NCI-H1105 (cell line): ENCODE data around the gene TNFRSF1A.

ENCODE experiments used
- DNase-seq: peaks from one replicate; lab custom pipeline; 2025; lab: John Stamatoyannopoulos, UW

The TNFRSF1A gene

GRCh38 chr12:6374028-6374785 lies 32.3 kb upstream of the TNFRSF1A start:
- DNase-seq = no peak

GRCh38 chr12:6373022-6373787 lies 31.3 kb upstream of the TNFRSF1A start:
- DNase-seq = peak; percentile 90

DNA sequence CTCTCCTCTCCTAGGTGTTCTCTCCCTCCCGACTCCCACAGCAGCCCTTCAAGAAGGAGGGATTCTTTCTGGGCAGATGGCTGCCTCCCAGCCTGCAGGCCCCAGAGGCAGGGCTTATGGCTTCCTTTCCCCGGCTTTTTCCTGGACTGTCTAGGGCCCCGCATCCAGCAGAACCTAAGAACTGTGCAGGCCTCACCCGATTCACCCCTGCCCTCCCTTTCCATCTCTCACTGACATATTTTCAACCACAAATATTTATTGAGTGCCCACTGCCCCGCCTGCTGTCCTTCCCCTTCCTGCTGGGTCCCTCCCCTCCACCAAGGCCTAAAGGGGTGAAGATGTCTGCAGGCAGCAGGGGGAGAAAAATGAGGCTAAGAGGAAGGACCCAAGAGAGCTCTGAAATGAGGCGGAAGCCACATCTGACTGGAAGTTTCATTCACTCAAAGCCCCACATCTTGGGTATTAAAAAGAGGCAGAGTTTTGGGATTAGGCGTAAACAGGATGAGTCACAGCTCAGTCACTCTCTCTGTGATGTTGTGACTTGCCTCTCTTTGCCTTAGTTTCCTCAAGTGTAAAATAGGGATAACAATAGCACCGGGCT lies 30.6 kb upstream of the TNFRSF1A start:
- DNase-seq = peak; percentile 80

- peak; percentile 92 for DNase-seq
Observed at GRCh38 chr12:6370994-6371754, 29.3 kb upstream of the TNFRSF1A start.

DNA sequence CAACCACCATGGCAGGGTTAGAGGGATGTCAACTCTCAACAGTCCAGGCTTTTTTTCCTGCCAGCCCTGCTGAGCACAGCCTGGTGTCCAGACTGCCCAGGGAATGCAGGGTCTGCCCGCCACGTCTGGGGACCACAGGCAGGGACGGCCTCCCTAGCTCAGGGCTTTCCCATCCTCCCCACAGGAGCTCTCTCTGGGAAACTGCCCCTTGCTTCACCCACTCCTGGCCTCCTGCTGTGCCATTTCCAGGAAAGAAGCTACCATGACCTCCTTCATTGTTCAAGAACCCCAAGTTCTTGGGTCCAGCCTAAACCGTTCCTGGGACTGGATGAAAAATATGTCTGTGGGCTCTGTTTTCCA lies 28.7 kb upstream of the TNFRSF1A start:
- DNase-seq = no peak

DNA sequence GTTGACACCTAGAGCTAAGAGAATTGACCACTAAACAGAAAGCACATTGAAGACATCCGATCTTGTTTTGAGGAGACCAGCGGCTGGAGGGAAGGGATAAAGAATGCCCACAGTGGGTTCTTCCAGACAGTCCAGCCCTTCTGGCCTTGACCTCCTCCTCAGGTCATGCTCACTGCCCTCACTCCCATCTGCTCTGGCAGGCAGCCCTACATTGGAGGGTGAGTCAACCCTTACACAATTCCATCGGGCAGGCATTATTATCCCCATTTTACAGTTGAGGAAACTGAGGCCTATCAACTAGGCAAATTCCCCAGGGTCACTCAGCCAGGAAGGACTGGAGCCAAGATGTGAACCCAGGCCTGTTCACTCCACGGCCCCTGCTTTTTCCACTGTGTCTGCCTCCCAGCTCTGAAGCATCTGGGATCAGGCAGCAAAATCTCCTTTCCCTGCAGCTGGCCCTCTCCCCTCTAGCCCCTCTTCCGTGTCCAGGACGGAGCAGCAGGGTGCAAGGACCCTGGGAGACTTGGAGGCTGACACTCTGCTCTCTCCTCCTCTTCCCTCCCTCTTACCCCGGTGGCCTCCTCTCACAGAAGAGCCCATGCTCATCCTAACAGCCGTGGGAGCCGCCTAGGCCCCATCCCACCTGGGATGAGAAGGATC lies 28.2 kb upstream of the TNFRSF1A start:
- no peak for DNase-seq

DNA sequence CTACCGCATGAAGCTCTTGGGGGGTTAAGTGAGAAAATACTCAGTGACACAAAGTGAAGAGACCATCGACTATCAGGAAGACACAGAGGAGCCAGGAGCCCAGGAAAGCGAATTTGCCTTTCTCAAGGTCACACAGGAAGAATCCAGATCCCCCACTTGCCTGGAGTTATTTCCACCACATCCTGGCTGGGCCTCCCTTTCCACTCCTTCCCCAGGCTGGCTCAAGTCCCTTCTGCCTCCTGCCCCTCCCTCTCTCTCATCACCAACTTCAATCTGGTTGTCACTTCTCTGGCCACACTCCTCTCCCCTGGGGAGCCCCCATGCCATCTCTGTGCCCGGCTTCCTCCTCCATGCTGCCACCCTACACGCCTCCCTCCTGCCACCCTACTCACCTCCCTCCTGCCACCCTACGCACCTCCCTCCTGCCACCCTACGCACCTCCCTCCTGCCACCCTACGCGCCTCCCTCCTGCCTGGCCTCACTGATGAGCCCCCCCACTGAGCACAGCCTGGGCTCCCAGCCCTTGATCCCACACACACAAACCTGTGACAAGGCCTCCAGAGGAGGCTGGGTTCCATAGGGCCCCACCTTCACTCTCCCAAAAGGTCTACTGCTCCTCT lies 27.1 kb upstream of the TNFRSF1A start:
- DNase-seq = no peak

DNA sequence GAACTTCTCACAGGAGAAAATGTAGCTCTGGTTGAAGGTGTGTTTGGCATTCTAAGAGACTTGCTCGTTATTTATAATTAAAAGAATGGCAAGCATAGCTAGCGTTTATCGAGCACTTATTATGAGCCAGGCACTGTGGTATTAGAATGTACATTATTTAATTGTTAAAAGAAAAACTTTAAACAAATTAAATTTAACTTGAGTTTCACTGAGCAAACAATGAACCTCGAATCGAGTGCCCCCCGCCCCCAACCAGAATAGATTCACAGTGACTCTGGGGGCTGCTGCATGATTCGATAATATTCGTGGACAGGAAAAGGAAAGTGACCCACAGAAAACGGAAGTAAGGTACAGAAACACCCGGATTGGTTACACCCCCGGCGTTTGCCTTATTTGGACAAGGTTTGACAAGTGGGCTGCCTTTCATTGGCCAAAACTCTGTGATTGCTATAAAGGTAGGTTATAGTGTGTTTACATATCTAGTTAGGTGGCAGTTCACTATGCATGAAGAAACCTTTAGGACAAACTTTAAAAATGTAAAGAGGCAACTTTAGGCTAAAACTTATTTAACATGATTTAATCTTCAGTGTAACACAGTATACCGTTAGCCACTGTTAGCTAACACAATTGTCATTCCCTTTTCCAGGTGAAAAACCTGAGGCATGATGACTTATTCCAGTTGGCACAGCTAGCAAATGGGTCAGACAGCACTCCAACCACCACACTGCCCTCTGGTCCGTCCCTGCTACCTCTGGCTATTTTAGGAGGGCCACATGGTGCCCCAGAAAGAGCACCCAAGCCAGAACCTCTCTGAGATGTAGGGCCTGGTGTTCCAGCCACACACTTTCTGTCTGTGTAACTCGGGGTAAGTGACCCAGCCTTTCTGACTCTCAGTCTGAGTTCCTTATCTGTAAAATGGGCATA lies 26.4 kb upstream of the TNFRSF1A start:
- no peak for DNase-seq

DNA sequence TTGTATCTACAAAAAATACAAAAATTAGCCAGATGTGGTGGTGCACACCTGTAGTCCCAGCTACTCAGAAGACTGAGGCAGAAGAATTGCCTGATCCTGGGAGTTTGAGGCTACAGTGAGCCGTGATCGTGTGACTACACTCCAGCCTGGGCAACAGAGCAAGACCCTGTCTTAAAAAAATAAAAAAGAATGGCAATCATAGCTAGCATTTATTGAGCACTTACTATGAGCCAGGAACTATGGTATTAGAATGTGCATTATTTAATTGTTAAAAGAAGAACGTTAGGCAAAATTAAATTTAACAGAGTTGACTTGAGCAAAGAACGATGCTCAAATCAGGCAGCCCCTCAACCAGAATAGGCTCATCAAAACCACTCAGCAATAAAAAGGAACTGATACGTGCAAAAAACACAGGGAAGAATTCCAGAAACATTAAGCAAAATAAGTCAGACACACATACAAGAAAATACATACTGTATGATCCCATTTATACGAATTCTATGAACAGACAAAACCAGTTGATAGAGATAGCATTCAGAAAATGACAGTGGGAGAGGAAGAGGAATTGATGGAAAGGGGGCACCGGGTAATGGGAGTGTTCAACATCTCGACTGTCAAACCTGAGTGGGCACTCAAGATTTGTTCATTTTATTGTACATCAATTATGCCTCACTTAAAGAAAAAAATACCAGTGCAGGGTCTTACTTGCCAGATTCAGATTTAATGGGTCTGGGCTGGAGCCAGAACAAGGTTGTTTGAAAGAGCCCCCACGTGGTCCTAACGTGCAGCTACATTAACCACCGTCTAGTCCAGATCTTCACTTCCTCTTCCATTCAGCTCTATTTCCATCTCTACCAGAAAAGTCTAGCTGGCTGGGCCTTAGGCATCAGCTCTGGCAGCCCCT lies 25.4 kb upstream of the TNFRSF1A start:
- DNase-seq = no peak

DNA sequence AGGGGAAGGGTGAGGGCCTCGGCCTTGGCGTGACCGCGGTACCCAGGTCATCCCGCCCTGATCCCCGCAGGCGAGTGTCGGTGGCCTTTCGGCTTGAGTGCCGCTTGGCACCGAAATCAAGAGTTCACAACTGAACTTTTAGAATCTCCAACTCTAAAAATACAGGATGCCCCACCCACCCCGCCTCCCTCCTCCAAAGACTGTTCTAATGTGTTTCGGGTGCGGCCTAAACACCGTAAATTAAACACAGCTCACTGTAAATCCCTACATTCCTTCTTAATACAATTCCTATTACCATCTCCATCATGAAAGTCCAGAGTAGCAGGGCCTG lies 22.1 kb upstream of the TNFRSF1A start:
- no peak for DNase-seq

- no peak for DNase-seq
Observed at GRCh38 chr12:6363330-6364043, 21.6 kb upstream of the TNFRSF1A start.

DNA sequence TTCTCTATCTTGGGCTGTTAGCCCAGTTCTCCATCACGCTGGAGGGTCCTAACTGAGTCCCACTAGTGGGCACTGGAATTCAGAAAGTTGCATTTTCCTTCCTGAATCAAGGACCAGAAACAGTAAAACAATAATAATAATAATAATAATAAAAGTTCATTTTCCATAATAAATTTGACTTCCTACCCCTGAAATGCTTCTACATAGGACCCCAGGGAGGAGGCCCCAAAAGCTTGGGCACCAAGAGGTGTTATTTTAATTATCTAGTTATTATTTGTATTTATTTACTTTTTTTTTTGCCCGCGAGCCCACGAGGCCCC lies 21.1 kb upstream of the TNFRSF1A start:
- DNase-seq = no peak

DNA sequence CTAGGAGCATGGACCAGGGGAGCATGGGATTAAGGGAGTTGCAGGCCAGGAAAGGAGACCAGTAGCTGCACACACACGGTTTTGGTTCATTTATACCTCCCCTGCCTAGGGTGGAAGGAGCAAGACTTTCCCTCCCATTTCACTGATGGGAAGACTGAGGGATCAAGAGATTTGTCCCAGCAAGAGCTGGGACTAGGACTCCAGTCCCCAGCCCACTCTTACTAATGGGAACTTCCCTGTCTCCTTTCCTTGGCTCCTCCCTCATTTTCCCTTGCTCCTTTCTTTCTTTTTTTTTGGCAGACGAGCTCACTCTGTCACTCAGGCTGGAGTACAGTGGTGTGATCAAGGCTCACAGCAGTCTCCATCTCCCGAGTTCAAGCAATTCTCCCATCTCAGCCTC lies 20.5 kb upstream of the TNFRSF1A start:
- no peak for DNase-seq

DNA sequence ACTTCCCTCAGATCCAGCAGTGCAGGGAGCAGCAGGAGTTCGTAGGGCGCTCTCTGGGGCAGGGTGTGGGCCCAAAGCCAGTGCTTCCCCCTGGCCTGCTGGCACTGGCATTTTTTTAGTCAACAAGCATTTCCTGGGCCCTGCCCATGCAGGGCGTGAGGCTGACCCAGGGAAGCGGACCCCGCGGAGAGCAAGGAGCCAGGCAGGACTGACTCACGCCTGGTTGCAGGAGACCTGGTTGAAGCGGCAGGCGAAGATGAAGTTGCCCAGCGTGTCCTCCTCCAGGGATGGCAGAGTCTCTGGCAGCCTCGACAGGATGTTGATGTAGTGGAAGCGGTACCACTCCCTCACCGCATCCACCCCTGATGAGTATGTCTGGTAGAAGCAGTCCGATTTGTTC lies 20.0 kb upstream of the TNFRSF1A start:
- DNase-seq = no peak

DNA sequence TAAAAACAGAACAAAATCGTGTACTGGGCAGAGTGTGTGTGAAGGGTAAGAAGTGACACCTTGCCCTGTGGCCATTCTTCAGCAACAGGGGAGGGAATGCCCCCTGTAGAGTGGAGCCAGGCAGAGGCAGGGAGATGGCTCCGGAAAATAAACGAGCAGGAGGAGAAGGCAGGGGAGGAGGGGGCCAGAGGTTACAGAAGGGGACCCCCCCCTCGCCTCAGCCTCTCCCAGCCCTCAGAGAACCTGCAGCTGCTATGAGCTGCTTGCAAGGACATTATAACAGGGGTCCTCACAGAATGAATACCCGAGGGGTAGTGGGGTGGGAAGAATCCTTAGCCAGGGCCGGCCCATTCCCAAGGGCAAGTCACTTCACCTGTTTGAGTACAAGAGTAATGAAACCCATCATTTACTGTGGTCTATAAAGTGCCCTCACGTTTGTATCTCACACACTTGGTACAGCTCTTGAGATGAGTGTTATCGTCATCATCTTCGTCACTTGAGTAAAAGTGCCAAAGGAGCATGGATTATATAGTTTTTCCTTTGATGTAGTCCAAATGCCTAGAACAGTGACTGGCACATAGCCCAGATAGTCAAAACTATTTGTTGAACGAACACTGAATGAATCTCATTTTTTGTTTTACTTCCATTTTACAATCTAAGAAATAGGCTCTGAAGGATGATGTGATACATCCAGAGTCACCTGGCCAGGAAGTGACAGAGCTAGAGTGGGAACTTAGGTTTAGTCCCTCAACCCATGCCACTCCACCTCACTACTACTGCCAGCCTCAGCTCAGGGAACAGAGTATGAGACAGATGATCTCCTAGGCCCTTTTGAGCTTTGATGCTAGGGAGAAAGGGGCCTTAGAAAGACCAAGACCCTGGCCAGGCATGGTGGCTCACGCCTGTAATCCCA lies 19.0 kb upstream of the TNFRSF1A start:
- DNase-seq = no peak

- DNase-seq = no peak
Observed at GRCh38 chr12:6360080-6360571, 18.2 kb upstream of the TNFRSF1A start.

GRCh38 chr12:6358881-6359280 lies 17.0 kb upstream of the TNFRSF1A start:
- DNase-seq = no peak

DNA sequence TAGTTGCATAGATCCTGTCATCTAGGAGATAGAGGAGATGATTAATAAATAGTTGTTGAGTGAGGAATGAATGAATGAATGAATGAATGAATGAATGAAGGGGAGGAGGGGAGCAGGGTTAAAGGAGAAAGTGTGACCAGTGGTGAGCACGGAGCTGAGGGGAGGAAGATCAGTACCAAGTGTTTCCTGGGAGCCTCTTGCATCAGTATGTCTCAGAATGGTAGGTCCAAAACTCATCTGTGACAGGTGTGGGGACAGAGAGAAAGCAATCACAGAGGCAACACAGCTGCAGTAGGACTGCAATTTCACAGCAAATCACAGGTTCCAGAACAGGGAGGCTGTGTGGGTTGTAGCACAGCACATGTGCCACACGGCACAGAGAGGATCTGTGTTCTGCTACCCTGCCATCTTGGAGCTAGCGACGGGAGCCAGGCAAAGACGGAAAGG lies 14.5 kb upstream of the TNFRSF1A start:
- no peak for DNase-seq
